NCI-H345 treated with DMSO at 0.1 percent for 48 hours (cell line): ENCODE measurements around the gene SDK2.

ENCODE experiments used
- DNase-seq: peaks from one replicate; lab custom pipeline; 2025; ENCODE audit not compliant: unreplicated experiment; lab: John Stamatoyannopoulos, UW

Gene SDK2, protein sequence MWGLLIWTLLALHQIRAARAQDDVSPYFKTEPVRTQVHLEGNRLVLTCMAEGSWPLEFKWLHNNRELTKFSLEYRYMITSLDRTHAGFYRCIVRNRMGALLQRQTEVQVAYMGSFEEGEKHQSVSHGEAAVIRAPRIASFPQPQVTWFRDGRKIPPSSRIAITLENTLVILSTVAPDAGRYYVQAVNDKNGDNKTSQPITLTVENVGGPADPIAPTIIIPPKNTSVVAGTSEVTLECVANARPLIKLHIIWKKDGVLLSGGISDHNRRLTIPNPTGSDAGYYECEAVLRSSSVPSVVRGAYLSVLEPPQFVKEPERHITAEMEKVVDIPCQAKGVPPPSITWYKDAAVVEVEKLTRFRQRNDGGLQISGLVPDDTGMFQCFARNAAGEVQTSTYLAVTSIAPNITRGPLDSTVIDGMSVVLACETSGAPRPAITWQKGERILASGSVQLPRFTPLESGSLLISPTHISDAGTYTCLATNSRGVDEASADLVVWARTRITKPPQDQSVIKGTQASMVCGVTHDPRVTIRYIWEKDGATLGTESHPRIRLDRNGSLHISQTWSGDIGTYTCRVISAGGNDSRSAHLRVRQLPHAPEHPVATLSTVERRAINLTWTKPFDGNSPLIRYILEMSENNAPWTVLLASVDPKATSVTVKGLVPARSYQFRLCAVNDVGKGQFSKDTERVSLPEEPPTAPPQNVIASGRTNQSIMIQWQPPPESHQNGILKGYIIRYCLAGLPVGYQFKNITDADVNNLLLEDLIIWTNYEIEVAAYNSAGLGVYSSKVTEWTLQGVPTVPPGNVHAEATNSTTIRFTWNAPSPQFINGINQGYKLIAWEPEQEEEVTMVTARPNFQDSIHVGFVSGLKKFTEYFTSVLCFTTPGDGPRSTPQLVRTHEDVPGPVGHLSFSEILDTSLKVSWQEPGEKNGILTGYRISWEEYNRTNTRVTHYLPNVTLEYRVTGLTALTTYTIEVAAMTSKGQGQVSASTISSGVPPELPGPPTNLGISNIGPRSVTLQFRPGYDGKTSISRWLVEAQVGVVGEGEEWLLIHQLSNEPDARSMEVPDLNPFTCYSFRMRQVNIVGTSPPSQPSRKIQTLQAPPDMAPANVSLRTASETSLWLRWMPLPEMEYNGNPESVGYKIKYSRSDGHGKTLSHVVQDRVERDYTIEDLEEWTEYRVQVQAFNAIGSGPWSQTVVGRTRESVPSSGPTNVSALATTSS (N-terminal part only)

DNA sequence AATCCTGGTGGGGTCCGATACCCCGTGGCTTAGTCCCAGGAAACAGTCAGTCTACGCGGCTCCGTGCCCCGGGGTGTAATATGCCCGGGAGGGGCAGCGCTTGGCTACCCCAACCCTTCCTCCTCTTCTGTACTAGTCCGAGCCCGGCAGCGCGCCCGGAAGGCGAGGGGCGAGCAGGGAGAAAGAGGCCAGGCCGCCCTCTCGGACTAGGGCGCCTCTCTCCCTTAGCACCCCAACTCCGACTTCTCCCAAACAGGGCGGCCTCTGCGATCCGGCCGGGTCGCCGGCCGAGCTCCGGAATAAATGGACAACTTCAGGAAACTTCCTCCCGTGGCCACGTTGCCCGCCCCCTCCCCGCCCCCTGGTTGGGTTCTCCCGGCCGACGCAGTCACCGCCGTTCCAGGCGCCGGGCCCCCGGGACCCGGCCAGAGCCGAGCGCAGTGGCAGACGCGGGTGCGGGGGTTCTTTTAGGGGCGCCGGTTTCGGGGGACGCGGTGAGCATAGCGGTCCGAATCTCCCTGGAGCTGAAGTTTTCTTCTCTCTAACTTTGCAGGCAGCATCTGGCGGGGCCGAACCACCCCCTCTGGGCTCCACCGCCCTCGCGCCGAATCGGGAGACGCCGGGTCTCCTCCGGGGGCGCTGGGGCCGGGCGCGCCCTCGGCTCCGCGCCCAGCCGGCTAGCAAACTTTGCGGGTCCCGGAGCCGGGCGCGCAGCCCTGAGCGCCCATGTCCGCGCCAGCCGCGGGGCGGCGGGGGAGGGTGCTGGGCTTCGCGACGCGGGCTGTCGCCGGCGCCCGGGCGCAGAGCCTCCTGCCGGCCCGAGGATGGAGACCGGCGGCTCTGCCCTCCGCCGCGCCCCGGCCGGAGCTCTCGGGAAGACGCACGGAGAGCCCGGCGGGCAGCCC, at the start of gene SDK2:
Gene SDK2, minus strand, starts transcription at position 301 of the 905 bp plus-strand sequence. CDS start 357 bp downstream, outside the sequence.
- DNase-seq = peak; percentile 59

DNA sequence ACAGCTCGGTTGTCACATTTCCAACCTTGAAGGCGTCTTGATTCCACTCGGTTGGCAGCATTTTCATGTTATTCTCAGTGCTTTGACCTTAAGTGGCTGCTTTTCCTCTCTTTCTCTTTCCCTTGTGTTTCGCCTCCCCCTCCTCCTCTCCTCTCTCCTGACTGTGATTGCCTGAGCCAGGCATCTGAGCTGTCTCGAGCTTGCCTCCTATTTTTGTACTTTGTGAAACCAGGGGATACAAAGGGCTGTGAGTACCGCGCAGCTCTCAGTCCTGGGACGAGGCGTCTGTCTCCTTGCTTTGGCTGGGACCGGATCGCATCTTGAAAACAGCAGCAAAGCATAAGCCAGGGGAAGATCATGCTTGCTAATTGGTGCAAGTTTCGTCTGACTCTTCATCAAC, 48.8 kb upstream of the SDK2 start:
- no peak for DNase-seq

DNA sequence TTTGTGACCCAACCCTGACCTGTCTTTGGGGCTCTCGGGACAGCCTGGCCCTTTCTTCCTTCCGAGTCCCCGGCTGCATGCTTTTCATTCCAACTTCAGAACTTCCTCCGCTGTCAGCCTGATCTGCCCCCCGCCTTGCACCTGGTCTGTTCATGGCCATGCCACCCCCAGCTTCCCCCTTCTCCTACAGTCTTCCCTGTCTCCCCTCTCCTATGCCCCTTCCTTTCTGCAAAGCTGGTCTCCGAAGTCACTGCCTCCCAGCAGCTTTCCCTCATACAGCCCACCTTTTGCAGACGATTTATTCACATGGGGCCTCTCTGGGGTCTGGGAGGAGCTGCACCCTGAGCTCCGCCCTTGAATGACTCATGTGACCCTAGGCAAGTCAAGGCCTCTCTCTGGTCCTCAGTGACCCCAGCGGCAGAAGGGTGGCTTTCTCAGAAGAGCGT, 47.1 kb upstream of the SDK2 start:
- no peak for DNase-seq

DNA sequence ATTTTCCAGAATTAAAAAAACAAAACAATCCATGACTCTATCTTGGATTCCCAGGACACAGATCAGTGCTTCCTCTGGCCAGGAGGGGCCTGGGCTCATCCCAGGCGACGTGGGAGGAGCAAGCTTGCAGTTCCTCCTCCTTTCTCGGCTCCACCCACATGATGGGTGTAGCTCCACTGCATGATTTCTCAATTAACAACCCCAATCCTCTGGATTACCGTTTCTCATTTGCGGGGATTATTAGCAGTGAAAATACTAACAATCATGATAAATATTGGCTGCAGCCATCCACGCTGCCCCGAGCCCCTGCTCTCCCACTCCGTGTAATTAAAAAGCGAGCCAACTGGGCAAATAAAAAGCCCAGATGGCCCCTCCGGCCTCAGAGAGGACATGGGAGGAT, 46.4 kb upstream of the SDK2 start:
- no peak for DNase-seq

DNA sequence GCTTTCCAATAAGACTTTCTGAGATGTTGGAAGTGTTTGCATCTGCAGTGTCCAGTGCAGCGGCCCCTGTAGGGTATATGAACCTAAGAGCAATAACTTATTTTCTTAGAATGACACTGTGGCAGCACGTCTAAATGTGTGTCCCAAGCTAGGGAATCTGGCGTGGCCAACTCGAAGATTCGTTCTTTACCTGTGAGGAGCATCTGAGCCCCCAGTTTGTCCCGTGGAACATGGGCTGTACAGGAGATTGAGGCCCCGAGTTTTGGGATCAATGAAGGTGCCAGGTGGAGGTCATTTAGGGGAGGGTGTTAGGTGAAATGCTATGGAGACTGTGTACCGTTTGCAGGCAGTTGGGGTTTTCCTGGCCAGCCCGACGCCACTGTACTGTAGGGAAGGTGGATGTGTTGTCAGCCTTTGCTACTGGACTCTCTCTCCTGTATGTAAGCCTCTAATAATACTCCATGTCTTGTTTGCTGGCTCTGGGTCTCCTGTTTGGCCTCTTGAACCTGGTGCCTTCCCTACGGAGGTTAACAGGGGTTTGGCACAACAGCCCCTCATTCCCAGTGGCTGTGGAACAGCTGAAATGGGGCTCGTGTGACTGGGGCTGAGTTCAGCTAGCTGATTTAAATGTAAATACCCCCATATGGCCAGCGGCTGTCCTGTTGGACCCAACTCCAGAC, 45.5 kb upstream of the SDK2 start:
- DNase-seq = no peak

DNA sequence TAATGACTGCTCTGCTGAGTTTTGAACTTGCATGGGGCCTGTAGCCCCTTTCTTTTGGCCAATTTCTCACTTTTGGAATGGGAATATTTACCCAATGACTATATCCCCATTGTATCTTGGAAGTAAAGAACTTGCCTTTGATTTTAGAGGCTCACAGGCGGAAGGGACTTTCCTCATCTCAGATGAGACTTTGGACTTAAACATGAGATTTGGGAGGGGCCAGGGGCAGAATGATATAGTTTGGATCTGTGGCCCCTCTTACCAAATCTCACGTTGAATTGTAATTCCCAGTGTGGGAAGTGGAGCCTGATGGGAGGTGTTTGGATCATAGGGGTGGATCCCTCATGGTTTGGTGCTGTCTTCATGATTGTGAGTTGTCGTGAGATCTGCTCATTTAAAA, 42.7 kb upstream of the SDK2 start:
- DNase-seq = no peak

DNA sequence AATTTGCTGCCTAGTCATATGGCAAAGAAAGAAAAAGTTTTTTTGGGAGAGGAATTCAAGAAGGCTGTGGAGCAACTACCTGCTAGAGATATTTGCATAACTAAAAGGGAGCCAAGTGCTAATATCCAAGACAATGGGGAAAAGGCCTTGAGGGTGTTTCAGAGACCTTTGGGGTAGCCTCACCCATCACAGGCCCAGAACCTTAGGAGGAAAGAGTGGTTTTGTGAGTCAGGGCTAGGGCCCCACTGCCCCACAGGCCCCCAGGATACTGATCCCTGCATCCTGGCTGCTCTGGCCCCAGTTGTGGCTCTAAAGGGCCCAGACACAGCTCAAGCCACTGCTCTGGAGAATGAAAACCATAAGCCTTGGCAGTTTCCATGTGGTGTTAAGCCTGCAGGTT, 41.9 kb upstream of the SDK2 start:
- no peak for DNase-seq

DNA sequence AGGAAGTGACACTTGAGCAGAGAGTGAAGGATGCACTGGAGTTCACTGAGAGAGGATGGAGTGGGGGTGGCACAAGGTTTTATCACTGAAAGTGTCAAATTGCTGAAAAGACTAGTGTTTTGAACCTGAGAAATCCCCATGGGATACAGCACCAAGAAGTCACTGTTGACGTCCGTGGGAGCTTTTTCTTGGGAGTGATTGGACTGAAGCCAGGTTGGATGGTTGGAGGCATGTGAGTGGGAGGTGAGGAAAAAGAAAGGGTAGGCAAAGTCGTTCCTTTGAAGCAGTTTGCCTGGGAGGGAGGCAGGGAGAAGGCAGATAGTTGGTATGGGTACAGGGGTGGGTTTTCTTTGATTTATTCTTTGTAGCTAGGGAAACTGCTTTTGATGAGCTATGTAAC, 39.9 kb upstream of the SDK2 start:
- DNase-seq = no peak

DNA sequence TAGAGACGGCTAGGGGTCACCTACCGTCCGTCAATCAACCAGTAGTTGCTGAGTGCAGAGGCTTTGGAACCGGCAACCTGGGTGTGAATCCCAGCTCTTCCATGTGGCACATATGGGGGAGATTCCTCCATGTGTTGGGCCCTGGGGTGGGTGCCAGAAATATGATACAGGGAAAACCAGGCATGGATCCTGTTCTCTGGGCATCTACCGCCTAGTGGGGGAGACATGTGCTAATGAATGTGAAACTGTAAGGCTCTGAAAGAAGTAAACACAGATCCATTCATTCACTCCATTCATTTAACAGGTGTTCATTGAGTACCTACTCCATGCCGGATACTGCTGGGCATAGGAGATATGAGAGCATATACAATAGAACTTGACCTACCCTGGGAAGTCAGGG, 39.5 kb upstream of the SDK2 start:
- DNase-seq = peak; percentile 14

DNA sequence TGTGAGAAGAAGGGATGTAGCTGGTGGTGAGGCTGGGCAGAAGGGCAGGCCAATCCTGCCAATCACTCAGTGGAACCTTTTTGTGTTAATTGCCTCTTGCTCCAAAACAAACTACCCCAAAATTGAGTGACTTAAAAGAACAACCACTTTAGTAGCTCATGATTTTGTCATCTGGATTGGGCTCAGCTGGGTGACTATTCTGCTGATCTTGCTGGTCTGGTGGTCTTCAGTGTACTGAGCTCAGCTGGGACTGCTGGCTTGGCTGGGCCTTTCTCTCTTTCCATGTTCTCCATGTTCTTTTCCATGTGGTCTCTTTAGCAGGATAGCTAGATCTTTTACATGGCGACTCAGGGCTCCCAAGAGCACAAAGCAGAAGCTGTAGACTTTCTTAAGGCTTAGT, 37.7 kb upstream of the SDK2 start:
- DNase-seq = no peak

DNA sequence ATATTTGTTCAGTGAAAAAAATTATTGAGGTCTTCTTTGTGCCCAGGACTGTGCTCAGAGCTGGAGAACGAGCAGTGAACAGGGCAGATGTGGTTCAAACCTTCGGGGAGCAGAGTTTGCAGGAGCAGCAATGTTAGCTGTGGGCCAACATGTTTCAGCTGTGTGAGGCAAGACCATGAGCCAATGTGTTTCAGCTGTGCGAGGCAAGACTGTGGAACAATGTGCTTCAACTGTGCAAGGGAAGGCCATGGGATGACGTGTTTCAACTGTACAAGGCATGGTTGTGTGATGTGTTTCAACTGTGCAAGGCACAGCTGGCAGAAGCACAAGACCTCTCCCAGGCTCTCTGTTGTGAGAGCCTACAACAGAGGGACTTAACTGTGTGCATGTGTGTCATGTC, 35.2 kb upstream of the SDK2 start:
- no peak for DNase-seq

DNA sequence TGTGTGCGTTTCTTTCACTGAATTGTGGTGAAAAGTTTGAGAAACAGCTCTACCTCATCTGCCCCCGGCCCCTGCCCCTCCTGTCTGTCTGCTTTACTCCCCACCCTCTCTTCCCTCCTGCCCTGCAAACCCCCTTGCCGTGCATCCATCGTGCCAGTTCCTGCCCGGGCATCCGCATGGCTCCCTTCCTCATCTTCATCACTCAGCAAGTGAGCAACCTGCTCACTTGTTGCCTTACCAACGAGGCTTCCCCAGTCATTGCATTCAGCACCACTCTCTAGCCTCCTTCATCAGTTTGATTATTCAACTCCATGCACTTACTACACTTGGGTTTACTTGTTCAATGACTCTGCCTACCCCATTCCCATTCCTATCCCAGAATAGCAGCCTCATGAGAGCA, 34.8 kb upstream of the SDK2 start:
- DNase-seq = no peak

DNA sequence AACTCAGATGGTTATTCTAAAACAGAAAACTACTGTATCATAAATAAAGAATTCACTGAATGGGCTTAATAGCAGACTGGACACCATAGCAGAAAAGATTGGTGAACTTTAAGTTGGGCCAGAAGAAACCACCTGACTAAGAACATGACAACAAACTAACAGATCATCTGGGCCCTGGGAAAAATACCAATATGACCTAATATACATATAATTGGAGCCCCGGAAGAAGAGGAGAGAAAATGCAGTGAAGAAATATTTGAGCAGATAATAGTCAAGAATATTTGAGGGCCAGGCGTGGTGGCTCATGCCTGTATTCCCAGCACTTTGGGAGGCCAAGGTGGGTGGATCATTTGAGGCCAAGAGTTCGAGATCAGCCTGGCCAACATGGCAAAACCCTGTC, 25.5 kb upstream of the SDK2 start:
- no peak for DNase-seq

DNA sequence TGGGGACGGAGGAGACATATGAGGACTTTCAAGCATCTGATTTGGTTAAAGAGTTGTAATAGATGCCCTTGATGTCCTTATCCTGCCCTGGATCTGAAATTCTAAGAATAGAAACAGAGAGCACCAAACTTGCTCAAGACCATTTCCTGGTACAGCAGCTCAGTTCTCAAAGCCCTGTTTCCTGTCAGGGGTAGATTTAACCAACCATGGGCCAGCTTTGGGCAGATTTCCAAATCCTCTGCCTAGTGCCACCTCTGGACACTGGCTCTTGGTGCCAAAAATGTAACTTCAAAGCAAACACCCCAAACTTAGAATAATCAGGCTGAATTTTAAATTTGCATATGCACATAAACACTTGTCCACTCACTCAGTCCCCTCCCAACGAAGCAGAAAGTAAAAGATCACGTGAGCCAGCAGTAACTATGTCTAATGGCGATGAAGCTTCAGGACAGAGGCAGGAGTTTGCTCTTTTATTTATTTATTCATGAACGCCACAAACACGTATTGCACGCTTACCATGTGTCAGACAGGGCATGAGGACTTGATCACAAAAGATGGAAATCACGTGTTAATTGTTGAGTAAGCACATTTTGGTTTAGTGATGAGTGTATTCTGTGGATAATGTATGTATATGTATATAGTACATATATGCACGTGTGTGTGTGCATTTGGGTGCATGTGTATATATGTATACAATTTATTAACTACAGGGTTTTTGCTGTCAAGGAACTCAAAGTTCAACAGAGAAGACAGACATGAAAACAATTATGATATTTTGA, 23.1 kb upstream of the SDK2 start:
- DNase-seq = no peak

DNA sequence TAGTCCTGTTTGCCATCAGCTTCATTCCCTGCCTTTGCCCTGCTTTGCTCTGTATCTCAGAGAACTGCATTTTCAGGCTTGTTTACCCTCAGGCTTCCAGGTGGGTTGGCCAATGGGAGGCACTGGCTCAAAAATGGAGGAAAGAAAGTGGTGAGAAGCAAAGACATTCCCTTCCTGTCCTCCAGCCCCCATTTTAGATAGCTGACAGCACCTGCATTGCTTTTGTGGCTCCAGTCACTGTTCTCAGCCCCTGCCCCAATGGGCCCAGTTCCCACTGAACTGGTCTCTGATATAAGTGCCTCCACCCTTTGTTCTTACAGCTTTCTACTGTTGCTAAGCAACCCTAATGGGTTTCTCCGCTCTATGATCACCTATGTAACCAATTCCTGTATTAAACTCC, 19.4 kb upstream of the SDK2 start:
- peak; percentile 53 for DNase-seq

DNA sequence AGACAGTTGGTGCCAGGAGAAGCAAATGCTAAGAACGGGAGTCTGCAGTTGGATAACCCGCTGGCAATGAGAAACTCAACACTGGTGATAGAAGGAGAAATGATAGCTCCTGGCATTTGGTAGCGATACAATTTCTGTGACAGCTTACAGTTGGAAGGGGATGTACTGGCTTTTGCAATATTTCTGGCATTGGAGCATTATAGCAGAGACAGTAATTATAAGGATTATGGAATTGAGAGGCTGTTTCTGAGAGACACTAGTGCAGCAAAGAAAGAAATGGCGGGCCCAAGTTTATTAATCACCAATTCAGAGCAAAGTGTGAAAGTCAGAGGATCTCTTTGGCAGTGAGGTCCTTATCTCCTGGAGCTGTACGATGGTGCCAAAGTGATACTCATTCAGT, 16.1 kb upstream of the SDK2 start:
- DNase-seq = no peak

DNA sequence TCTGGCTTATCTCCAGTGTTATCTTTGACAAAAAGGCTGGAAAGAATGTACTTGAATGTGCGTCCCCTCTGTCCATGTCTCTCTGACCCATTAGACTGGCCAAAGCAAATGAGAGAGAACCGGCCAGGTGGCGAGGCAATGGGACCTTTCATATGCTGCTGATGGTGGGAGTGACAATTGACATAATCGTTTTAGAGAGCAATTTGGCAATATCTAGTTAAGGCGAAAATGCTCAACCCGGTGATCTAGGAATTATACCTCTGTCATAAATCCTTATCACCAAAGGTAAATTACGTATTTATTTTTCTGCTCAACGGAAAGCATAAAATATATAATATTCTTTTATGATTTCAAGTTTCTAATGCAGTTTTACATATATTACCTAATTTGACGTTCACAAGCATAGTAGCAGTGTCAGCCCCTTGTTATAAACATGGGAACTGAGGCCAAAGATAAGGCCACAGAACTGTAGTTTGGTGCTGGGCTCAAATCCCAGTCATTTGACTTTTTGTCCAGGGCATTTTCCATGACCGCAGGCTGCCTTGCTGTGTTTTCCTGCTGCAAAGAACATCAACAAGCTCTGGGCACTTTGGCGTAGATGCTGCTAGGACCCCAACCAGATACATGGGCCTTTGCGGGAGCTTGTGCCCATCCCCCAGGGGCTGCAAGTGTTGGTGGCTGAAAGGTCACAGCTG, 14.7 kb upstream of the SDK2 start:
- DNase-seq = no peak

DNA sequence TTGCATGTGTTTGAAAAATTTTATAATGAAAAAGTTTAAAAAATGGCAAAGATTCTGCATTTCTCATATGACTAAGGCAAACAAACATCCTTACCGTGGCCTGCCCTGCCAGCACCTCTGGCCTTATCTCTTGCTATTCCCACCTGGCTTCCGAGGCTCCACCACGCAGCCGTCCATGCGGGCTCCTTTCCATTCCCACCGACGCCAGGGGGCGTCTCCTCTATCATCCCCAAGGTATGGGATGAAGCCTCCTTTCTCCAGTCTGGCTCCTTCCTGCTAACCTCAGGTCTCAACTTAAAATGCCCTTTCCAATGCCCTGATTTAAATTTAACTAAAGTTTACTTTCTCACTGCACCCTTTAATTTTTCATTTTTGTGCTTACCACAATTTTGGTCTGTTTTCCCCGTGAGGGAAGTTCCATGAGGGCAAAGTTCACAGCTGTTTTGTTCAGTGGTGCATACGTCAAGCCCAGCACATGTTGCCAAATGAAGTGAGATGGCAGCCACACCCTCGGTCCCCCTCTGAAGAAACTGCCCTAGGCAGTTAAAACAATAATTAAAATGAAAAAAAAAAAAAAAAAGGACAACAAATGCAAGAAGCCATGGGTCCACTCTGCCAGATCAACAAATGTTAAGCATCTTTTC, 13.3 kb upstream of the SDK2 start:
- no peak for DNase-seq
